GM12878 (cell line): ENCODE measurements around the gene REST. TPM values are rescaled to one million over a fixed set of nuclear protein-coding genes. Genes with fewer than 3 reads are reported as not detected.

Experiments
- ATAC-seq: fragments of 200-7000 bp; cut with Tn5 transposase; 3 replicates; pipeline ENCODE4 v1.9.1; 2020; ENCODE audit warnings: mild to moderate bottlenecking, moderate library complexity
- BruUV-seq: library from RNA; stranded (reverse); fragments of 400-500 nt; replicated peaks from 2 replicates; lab custom pipeline; 2021; lab: Mats Ljungman, UMichigan
- CTCF ChIA-PET: fragments of 300-600 bp; sonication (Branson Sonifier 250); formaldehyde crosslinking; extraction: SDS; loops from one replicate; lab custom pipeline; 2021; ENCODE audit warnings: inconsistent platforms; lab: Yijun Ruan, JAX
- POLR2A ChIA-PET: fragments of 350-600 bp; formaldehyde crosslinking; extraction: SDS; loops from one replicate; lab custom pipeline; 2021; ENCODE audit warnings: inconsistent platforms; lab: Charles Lee
- RAD21 ChIA-PET: fragments of 300-600 bp; sonication (Branson Sonifier 250); formaldehyde crosslinking; loops from one replicate; lab custom pipeline; 2023; ENCODE audit warnings: antibody characterized with exemption; ENCODE audit not compliant: unreplicated experiment; lab: Charles Lee
- SMC1A ChIA-PET: fragments of 300-600 bp; sonication (Branson Sonifier 250); formaldehyde crosslinking; loops from one replicate; lab custom pipeline; 2023; ENCODE audit not compliant: unreplicated experiment, uncharacterized antibody; lab: Charles Lee
- DNase-seq: peaks from one replicate; pipeline ENCODE4 v3.0.0-alpha.2; 2011; ENCODE audit warnings: low read depth, low spot score
- FAIRE-seq: peaks from 3 replicates; lab custom pipeline; 2011; peaks lifted over from hg19 to GRCh38; lab: Jason Lieb, UNC
- H2AFZ ChIP-seq: 2 replicates; pipeline ENCODE4 v1.6.0; 2011; ENCODE audit warnings: low read depth, low read length, control low read depth; ENCODE audit not compliant: control insufficient read depth
- H3K27ac ChIP-seq: 2 replicates; pipeline ENCODE4 v1.5.1; 2011; ENCODE audit warnings: control low read depth; ENCODE audit not compliant: control insufficient read depth, insufficient read depth
- H3K27me3 ChIP-seq, 2 experiments: replicated peaks in 1 of 2; 2 replicates each; pipeline versions ENCODE4 v1.6.0 to v1.6.1; 2011; ENCODE audit warnings: low read length in 1 of 2; ENCODE audit not compliant: control insufficient read depth in 2 of 2, insufficient read depth in 2 of 2
- H3K36me3 ChIP-seq, 2 experiments: 2 replicates each; pipeline ENCODE4 v1.5.1; 2011; ENCODE audit warnings: low read length in 1 of 2; ENCODE audit not compliant: control insufficient read depth in 2 of 2, insufficient read depth in 2 of 2
- H3K4me1 ChIP-seq: 2 replicates; pipeline ENCODE4 v1.6.1; 2011; ENCODE audit warnings: mild to moderate bottlenecking, low read length, moderate library complexity, mixed read lengths; ENCODE audit not compliant: control insufficient read depth, insufficient read depth
- H3K4me2 ChIP-seq: 2 replicates; pipeline ENCODE4 v1.6.0; 2011; ENCODE audit warnings: control low read depth; ENCODE audit not compliant: control insufficient read depth, insufficient read depth
- H3K4me3 ChIP-seq: fragments of 200-600 bp; sonication (generic); 2 replicates; pipeline ENCODE4 v1.5.1; 2016
- H3K79me2 ChIP-seq: 2 replicates; pipeline ENCODE4 v1.6.0; 2011; ENCODE audit warnings: low read length; ENCODE audit not compliant: control insufficient read depth, insufficient read depth
- H3K9ac ChIP-seq: 2 replicates; pipeline ENCODE4 v1.8.0; 2011; ENCODE audit warnings: low read length, control low read depth, mixed read lengths; ENCODE audit not compliant: control insufficient read depth, insufficient read depth
- H3K9me3 ChIP-seq: replicated peaks from 3 replicates; pipeline ENCODE4 v1.5.1; 2011; ENCODE audit warnings: mild to moderate bottlenecking, low read length; ENCODE audit not compliant: control insufficient read depth, insufficient read depth
- H4K20me1 ChIP-seq: 2 replicates; pipeline ENCODE4 v1.6.0; 2011; ENCODE audit not compliant: control insufficient read depth, insufficient read depth
- ASH2L ChIP-seq: fragments of 300-600, 200-600 bp; sonication (generic); IDR thresholded peaks from 2 replicates; pipeline ENCODE4 v1.6.1; 2017; ENCODE audit warnings: low read depth, mild to moderate bottlenecking, borderline replicate concordance
- ATF3 ChIP-seq: IDR thresholded peaks from 2 replicates; pipeline ENCODE4 v1.6.1; 2011; ENCODE audit warnings: low read depth, mild to moderate bottlenecking, low read length, moderate library complexity, borderline replicate concordance; ENCODE audit errors: extremely low read depth
- BHLHE40 ChIP-seq, 2 experiments: fragments of 450-650 bp in 1 of 2; IDR thresholded peaks; 2 replicates each; pipeline ENCODE4 v1.6.1; 2011 to 2017; ENCODE audit warnings: low read depth in 2 of 2, borderline replicate concordance in 1 of 2, improper control_type of control experiment in 1 of 2, low read length in 1 of 2, mild to moderate bottlenecking in 1 of 2
- CHD1 ChIP-seq: IDR thresholded peaks from 2 replicates; pipeline ENCODE4 v1.6.1; 2012; ENCODE audit warnings: low read depth, low read length, improper control_type of control experiment
- EZH2 ChIP-seq: IDR thresholded peaks from 2 replicates; pipeline ENCODE4 v1.6.1; 2012; ENCODE audit warnings: low read depth, mild to moderate bottlenecking, control low read depth, inconsistent platforms, low read length, borderline replicate concordance; ENCODE audit not compliant: control insufficient read depth
- HDGF ChIP-seq: fragments of 450-650 bp; IDR thresholded peaks from 2 replicates; pipeline ENCODE4 v1.6.1; 2016; ENCODE audit warnings: antibody characterized with exemption
- POLR2A ChIP-seq: IDR thresholded peaks from 2 replicates; pipeline ENCODE4 v1.6.1; 2011; ENCODE audit warnings: low read depth, mild to moderate bottlenecking, low read length
- SMARCA5 ChIP-seq: fragments of 450-650 bp; IDR thresholded peaks from 2 replicates; pipeline ENCODE4 v1.6.1; 2017; ENCODE audit warnings: mild to moderate bottlenecking
- SP1 ChIP-seq: IDR thresholded peaks from one replicate; pipeline ENCODE4 v1.6.1; 2011; ENCODE audit warnings: low read depth, low read length
- TBL1XR1 ChIP-seq: IDR thresholded peaks from 2 replicates; pipeline ENCODE4 v1.6.1; 2012; ENCODE audit warnings: low read depth, low read length, improper control_type of control experiment
- USF2 ChIP-seq: IDR thresholded peaks from 2 replicates; pipeline ENCODE4 v1.6.1; 2011; ENCODE audit warnings: low read depth, low read length, improper control_type of control experiment, borderline replicate concordance
- ZBTB4 ChIP-seq: fragments of 450-650 bp; formaldehyde crosslinking; IDR thresholded peaks from 2 replicates; pipeline ENCODE4 v1.4.0; 2022; ENCODE audit warnings: mild to moderate bottlenecking, moderate library complexity
- ZNF687 ChIP-seq: fragments of 450-650 bp; IDR thresholded peaks from 2 replicates; pipeline ENCODE4 v1.6.1; 2017; ENCODE audit warnings: mild to moderate bottlenecking, moderate library complexity
- WGBS: methylation state at CpG from one replicate; pipeline ENCODE4 v1.1.6; 2016; ENCODE audit warnings: low lambda C conversion rate; ENCODE audit not compliant: insufficient replicate concordance, insufficient coverage; ENCODE audit errors: missing lambda C conversion rate; 5-methylcytosine and 5-hydroxymethylcytosine counted together
- in situ Hi-C: fragments of 300-500 bp; cut with MboI; formaldehyde crosslinking; loops from 9 replicates; pipeline ENCODE4 v1.14.3; 2018; ENCODE audit warnings: mixed read lengths
- intact Hi-C: fragments of 100-400 bp; cut with micrococcal nuclease; formaldehyde crosslinking; loops from one replicate; pipeline ENCODE4 v1.14.2; 2022; ENCODE audit not compliant: unreplicated experiment
- polyA plus RNA-seq, 11 experiments: library from polyadenylated mRNA; depleted of rRNA in 4 of 11; unstranded in 6 of 11; stranded (reverse) in 5 of 11; fragments of >200 nt; fragmentation: Nextera tagmentation in 4 of 11; fragmentation: Illumina TruSeq in 1 of 11; extraction: Ambion mirVana in 4 of 11; extraction: Trizol in 1 of 11; gene quantifications; 1 replicate in 1 of 11; 2 replicates in 10 of 11; pipeline versions ENCODE4 v1.2.1 to v1.2.3, GENCODE V29; 2011 to 2016; ENCODE audit warnings: inconsistent platforms in 2 of 11, missing spikeins in 2 of 11, low read depth in 1 of 11
- total RNA-seq, 4 experiments: library from RNA; depleted of rRNA in 3 of 4; stranded (reverse); fragments of >200 nt in 3 of 4; fragmentation: Illumina TruSeq in 1 of 4; extraction: Trizol in 1 of 4; gene quantifications; 2 replicates each; pipeline versions ENCODE4 v1.2.1 to v1.2.3, GENCODE V29; 2013 to 2021

The REST gene
- total and polyA plus RNA-seq, 10 of the 15 experiments (the other 5 are each of a cell fraction or from before 2014, with no cell fraction given): 3.7 to 36.3 (median 20.4) TPM

GRCh38 chr4:56977321-56978012, 69.8 kb downstream of the REST start, which contains the start of gene NOA1:
Gene NOA1, minus strand, starts transcription at chr4:56977606. Its CDS starts 21 bp downstream, at chr4:56977585.
- peak; percentile 95 for FAIRE-seq
- in situ Hi-C loops: no loop called here
- peaks cover 2 to 11% of the 10 kb centered on the region in 2 experiments; a peak in 3 of 4 replicates for H3K36me3 ChIP-seq
- TF ChIP-seq ZNF687: 0 out of 2 replicates have a peak, but pooled peaks have one; percentile 39
- peak; percentile 46; the same call in 1 of the 2 replicates for TF ChIP-seq ASH2L
- no peak for TF ChIP-seq USF2
- TF ChIP-seq EZH2: no peak
- TF ChIP-seq POLR2A: peak; percentile 88
- no peak for TF ChIP-seq ATF3
- TF ChIP-seq ZBTB4 (CRISPR knock-in tag): no peak
- TF ChIP-seq CHD1: no peak
- TF ChIP-seq HDGF: no peak; the same call in 1 of the 2 replicates
- no peak for TF ChIP-seq TBL1XR1
- no peak; the same call in 1 of the 2 replicates for TF ChIP-seq SMARCA5
- TF ChIP-seq SP1: peak; percentile 27
- TF ChIP-seq BHLHE40 (IDR thresholded peaks at IDR 0.05; ENCODE audit: borderline replicate concordance in 1 of 2, low read depth in 2 of 2, low read length in 1 of 2): no peak; a peak in 1 of 4 replicates

More at GRCh38 chr4:56977321-56978012, 69.8 kb downstream of the REST start, which contains the start of gene NOA1:
- Histone ChIP-seq H3K4me1 (peaks cover 4% of the 10 kb centered on the region), H3K27ac (peak within 1 kb of the TSS; percentile 92), H3K9me3 (peaks cover 14% of the 10 kb centered on the region), H3K9ac (peak within 1 kb of the TSS; percentile 98), H3K4me2 (peak within 1 kb of the TSS; percentile 94), H3K27me3 (no peaks in the 10 kb centered on the region), H2AFZ (peak within 1 kb of the TSS; percentile 90), H4K20me1 (peaks cover 6% of the 10 kb centered on the region), H3K4me3 (peak within 1 kb of the TSS; percentile 92), H3K79me2 (peaks cover 75% of the 10 kb centered on the region)
- ChIA-PET POLR2A (interaction anchor here (0.6 to 4.1 kb wide), 15 partner anchors 11 to 590 kb away, joined by 3 to 31 read pairs (median 4); partner anchors contain the start of genes AASDH, PAICS, PPAT and REST), SMC1A (interaction anchor here (0.8 to 3.3 kb wide), 11 partner anchors 14 to 543 kb away, joined by 3 to 18 read pairs (median 4); partner anchors contain the start of genes PPAT and REST), RAD21 (interaction anchor here (0.6 to 3.9 kb wide), 10 partner anchors 10 to 1029 kb away, joined by 3 to 43 read pairs (median 4); partner anchors contain the start of genes CEP135, PAICS, PPAT and REST), CTCF (interaction anchor here (0.7 to 1.7 kb wide), 9 partner anchors 14 to 349 kb away, joined by 3 to 6 read pairs (median 4); no protein-coding TSS in a partner anchor)
- ATAC-seq (peak; percentile 87), DNase-seq (peak; percentile 99)
- no TSS peak for BruUV-seq
- intact Hi-C loops: loop anchor here (1.0 to 5.0 kb wide), 3 partner anchors 68 to 1030 kb away; partner anchors contain the start of genes CEP135 and PAICS
- WGBS: under 1% methylated on average over 49 of the region's 51 CpGs
